ENCODE measurements around the gene PAH.
A peak's percentile ranks its signal among the peaks of the same experiment; 100 is the strongest.

The PAH gene

GRCh38 chr12:102917026-102917787 is at the start of gene PAH:
PAH (minus strand) TSS chr12:102917244; CDS start chr12:102917130, 114 bp downstream.
- Histone ChIP-seq H3K4me3 (peak within 1 kb of the TSS in 5 of 7 experiments; percentile 4 to 38 (median 22)), H3K27ac (no peak within 1 kb of the TSS)

GRCh38 chr12:102966200-102966863 is 49.3 kb upstream of the PAH start:
- H3K27ac ChIP-seq = no peak overlapping the region
- no peak overlapping the region for H3K4me3 ChIP-seq

GRCh38 chr12:102965281-102966155 is 48.5 kb upstream of the PAH start:
- H3K4me3 ChIP-seq = no peak overlapping the region
- H3K27ac ChIP-seq = no peak overlapping the region

GRCh38 chr12:102964872-102965271 is 47.8 kb upstream of the PAH start:
- Histone ChIP-seq H3K27ac (no peak overlapping the region), H3K4me3 (no peak overlapping the region)

GRCh38 chr12:102963796-102964195 is 46.8 kb upstream of the PAH start:
- H3K4me3 ChIP-seq = no peak overlapping the region
- H3K27ac ChIP-seq = no peak overlapping the region

GRCh38 chr12:102962986-102963385 is 45.9 kb upstream of the PAH start:
- Histone ChIP-seq H3K4me3 (no peak overlapping the region), H3K27ac (no peak overlapping the region)

- H3K4me3 ChIP-seq = no peak overlapping the region
- no peak overlapping the region for H3K27ac ChIP-seq
These were observed 45.5 kb upstream of the PAH start for GRCh38 chr12:102962532-102962931.

GRCh38 chr12:102961466-102961855 is 44.4 kb upstream of the PAH start:
- Histone ChIP-seq H3K4me3 (no peak overlapping the region), H3K27ac (no peak overlapping the region)

- Histone ChIP-seq H3K4me3 (no peak overlapping the region), H3K27ac (no peak overlapping the region)
These were observed 43.9 kb upstream of the PAH start for GRCh38 chr12:102960766-102961465.

GRCh38 chr12:102959391-102959790 is 42.3 kb upstream of the PAH start:
- H3K27ac ChIP-seq = no peak overlapping the region

GRCh38 chr12:102958830-102959176 is 41.8 kb upstream of the PAH start:
- no peak overlapping the region for H3K27ac ChIP-seq
- H3K4me3 ChIP-seq = no peak overlapping the region

More at GRCh38 chr12:102959391-102959790, 42.3 kb upstream of the PAH start:
- H3K4me3 ChIP-seq = no peak overlapping the region

- H3K27ac ChIP-seq = no peak overlapping the region
These were observed 41.2 kb upstream of the PAH start for GRCh38 chr12:102958073-102958829.

GRCh38 chr12:102957339-102958050 is 40.5 kb upstream of the PAH start, which contains the start of gene ASCL1:
ASCL1 (plus strand) TSS chr12:102957674; CDS start chr12:102958245, 571 bp downstream.
- Histone ChIP-seq H3K4me3 (peak within 1 kb of the TSS in 4 of 7 experiments; percentile 3 to 23 (median 16)), H3K27ac (no peak within 1 kb of the TSS)

More at GRCh38 chr12:102958073-102958829, 41.2 kb upstream of the PAH start:
- peak overlapping the region in 4 of 7 experiments; percentile 3 to 23 (median 16) for H3K4me3 ChIP-seq

GRCh38 chr12:102956738-102957327 is 39.8 kb upstream of the PAH start:
- no peak overlapping the region for H3K27ac ChIP-seq
- no peak overlapping the region for H3K4me3 ChIP-seq

- H3K27ac ChIP-seq = no peak overlapping the region
- H3K4me3 ChIP-seq = no peak overlapping the region
These were observed 39.1 kb upstream of the PAH start for GRCh38 chr12:102955926-102956737.

- Histone ChIP-seq H3K27ac (no peak overlapping the region), H3K4me3 (no peak overlapping the region)
These were observed 37.1 kb upstream of the PAH start for GRCh38 chr12:102954134-102954533.

GRCh38 chr12:102953221-102953620 is 36.2 kb upstream of the PAH start:
- H3K27ac ChIP-seq = no peak overlapping the region
- no peak overlapping the region for H3K4me3 ChIP-seq

Measured in skin epidermis (tissue), 12 donors.